ENCODE results near the gene RBP5.

The RBP5 gene, protein sequence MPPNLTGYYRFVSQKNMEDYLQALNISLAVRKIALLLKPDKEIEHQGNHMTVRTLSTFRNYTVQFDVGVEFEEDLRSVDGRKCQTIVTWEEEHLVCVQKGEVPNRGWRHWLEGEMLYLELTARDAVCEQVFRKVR
- 0.15 to 2.4 (median 0.35) reads per million in 4 donors for total RNA-seq

GRCh38 chr12:7128681-7129286 lies at the start of gene RBP5:
TSS of gene RBP5 (minus strand) at chr12:7128889. CDS start at chr12:7128775, 114 bp downstream.
- no peak for DNase-seq

DNA sequence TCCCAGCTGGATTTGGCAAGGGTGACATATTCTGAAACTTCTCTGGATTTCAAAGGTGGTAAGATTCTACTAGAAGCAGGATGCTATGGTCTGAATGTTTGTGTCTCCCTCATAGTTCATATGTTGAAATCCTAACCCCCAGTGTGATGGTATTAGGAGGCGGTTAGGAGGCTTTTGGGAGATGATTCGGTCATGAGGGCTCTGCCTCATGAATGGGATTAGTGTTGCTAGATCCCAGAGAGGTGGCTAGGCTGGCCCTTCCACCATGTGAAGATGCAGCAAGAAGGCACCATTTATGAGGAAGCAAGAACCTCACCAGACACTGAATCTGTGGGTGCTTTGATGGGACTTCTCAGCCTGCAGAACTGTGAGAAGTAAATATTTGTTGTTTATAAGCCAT lies 49.8 kb upstream of the RBP5 start:
- DNase-seq, result no peak

DNA sequence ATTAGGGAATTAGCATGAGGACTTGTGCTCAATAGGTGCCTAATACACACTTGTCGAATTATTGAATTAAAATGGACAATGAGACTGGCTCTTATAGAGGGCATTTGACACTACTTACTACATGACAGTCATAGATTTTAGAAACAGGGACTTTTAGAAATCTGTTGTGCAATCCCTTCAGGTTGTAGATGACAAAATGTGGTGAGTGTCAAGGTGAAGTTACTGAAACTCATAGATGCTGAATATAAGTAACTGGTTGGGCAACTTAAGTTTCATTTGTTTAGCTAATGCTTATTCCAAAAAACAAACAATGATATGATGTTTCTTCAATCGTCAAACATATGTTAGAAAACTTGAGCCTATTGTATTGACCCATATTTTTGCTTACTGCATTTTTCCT lies 47.9 kb upstream of the RBP5 start:
- no peak for DNase-seq

DNA sequence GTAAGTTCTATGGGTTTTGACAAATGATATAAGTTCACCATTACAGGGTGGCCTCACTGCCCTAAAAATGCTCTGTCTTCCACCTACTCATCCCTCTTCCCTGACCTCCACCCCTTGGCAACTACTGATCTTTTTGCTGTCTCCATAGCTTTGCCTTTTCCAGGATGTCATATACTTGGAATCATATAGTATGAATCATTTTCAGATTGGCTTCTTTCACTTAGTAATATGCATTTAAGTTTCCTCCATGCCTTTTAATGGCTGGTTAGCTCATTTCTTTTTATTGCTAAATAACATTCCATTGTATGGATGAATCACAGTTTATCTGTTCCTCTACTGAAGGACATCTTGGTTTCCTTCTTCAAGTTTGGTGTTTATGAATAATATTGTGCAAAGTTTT lies 46.8 kb upstream of the RBP5 start:
- no peak for DNase-seq

GRCh38 chr12:7171854-7172253 lies 43.2 kb upstream of the RBP5 start:
- no peak for DNase-seq

DNA sequence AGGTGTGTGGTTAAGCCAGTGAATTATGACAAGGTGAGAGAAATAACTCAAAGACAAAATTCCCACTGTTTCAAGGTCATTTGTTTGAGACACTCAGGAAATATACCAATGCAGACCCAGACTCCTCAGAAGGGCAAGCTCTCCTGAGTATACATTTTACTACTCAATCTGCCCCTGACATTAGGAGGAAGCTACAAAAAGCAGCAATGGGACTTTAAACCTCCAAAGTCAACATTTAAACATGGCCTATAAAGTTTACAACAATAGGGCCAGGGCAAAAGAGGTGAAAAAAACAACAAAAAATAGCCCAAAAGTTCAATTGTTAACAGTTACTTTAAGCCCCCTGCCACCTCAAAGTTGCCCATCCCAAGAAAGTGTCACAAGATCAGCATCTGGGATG lies 41.3 kb upstream of the RBP5 start:
- no peak for DNase-seq

GRCh38 chr12:7162691-7163114 lies 34.0 kb upstream of the RBP5 start:
- peak in 1 of 5 donors; percentile 6 for DNase-seq

DNA sequence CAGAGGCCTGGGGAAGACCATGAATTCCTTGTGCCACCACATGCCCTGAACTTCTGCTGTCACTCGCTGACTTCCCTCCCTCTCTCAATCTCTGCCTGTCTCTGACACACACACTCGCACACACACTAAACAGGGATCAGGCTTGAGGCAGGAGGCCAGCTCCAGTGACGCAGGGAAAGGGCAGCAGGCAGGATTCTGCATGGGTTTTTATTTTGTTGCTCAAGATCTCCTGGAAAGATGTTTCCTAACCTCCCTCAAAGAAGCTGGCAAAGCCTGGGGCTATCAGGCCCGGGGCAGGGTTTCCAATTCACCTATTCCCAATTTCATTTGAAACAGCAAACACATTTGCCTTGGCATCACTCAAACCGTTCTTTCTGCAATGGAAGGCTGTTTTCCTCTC lies 33.1 kb upstream of the RBP5 start:
- no peak for DNase-seq

DNA sequence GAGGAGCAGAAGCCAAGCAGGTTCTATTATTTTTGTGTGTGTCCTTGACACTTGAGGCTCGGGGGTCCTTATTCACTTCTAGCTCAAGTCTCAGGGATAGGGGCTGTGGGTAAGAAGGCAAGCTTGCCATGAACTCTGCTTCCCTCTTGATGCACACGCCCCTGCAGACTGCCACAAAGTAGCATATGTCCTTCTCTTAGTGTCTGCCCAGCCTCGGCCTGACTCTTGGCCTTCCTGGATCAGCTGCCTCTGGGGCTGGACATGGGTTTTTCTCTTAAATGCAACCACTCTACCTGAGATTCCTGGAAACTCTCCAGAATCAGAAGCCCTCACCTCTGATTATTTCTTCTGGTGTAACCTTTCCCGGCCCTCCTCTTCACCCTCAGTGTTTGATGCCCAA lies 32.6 kb upstream of the RBP5 start:
- DNase-seq, result no peak

GRCh38 chr12:7160183-7160582 lies 31.5 kb upstream of the RBP5 start:
- no peak for DNase-seq

GRCh38 chr12:7158781-7159609 lies 30.3 kb upstream of the RBP5 start:
- no peak for DNase-seq

DNA sequence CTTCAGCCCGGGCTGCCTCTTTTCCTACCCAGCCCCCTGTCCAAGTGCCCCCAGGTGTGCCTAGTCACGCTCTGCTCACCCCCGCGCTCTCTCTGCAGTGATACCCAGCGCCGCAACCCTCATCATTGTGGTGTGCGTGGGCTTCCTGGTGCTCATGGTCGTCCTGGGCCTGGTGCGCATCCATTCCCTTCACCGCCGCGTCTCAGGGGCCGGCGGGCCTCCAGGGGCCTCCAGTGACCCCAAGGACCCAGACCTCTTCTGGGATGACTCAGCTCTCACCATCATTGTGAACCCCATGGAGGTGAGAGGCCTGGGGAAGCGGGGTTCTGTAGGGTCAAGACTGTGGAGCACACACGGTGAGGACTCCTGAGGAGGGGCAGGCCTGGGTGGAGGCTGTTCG lies 28.7 kb upstream of the RBP5 start:
- no peak for DNase-seq

DNA sequence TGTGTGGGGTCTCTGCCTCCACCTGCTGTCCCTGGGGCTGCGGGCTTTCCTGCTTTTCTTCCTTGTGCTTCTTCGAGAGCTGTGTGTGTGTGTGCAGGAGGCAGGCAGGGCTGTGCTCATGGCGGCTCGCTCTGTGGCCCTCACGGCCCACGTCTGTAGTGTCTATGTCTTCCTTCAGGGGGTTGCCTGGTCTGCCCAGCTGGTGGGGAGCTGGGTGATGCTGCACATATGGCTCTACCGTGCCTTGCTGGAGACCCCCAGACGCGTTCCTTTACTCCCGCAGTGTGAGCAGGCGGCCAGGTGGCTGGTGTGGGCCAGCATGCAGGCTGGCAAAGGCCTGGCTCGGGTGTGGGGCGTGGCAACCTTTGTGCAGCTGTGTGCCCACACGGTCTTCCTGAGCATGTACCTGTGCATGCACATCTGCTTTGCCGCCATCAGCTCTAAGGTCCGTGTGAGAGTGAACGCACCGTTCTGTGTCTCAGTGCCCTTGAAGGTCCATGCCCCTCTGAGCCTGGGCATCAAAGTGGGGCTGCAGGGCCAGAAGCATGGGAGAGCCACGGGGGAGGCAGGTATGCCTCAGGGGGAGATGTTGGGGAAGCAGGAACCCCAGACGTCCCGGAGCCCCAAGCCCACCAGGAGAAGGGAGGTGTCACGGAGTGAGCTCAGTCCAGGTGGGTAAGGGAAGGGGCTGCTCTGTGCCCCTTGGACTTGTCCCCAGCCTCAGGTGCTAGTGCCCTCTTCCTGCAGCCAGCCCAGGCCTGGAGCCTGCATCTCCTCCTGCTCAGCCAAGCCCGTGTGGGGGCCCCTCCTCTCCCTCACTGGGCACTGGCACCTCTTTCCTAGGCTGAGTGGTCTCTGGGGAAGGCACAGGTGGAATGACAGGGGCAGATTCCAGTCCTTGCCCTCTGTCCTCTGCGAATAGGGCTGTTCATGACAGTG lies 27.8 kb upstream of the RBP5 start:
- no peak for DNase-seq

GRCh38 chr12:7155471-7156034 lies 26.9 kb upstream of the RBP5 start:
- DNase-seq, result no peak

- DNase-seq, result no peak
These were observed 26.3 kb upstream of the RBP5 start for GRCh38 chr12:7154901-7155470.

DNA sequence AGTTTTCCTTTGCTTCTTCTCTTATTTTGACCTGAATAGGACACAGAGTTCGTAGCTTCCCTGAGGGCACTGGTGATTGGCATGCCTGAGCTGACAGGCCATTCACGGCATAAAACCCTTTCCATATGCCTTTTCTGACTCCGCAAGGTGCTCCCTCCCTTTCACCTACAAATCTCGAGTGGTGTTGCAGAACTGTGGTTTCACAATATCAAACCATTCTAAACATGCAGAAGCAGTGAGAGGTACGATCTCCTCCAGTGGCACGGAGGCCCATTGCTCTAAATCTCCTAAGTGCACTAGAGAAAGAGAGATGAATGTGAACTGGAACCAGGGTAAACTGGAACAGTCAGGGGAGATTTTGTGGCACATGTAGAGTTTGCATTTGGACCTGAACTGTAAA lies 25.4 kb upstream of the RBP5 start:
- no peak for DNase-seq

DNA sequence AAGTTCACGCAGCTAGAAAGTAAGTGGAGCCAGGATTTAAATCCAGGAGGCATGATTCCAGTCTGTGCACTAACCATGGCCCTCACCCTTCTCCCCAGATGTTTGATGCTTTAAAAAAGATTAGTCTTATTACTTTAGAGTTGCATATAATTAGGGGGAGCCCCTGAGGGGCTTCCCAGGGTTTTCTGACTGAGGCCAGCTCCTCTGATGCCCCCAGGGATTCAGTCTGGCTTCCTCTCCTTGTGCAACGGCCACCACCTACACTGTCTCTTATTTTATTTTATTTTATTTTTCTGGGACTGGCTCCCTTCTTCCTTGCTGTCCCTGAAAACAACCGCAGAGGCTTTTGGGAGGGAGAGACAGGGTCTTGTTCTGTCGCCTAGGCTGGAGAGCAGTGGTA lies 24.1 kb upstream of the RBP5 start:
- DNase-seq, result no peak

- DNase-seq, result no peak
These were observed 22.8 kb upstream of the RBP5 start for GRCh38 chr12:7151532-7151931.

- no peak for DNase-seq
These were observed 22.2 kb upstream of the RBP5 start for GRCh38 chr12:7150841-7151240.

- no peak for DNase-seq
These were observed 21.7 kb upstream of the RBP5 start for GRCh38 chr12:7150356-7150755.

- no peak for DNase-seq
These were observed 18.2 kb upstream of the RBP5 start for GRCh38 chr12:7146906-7147305.

DNA sequence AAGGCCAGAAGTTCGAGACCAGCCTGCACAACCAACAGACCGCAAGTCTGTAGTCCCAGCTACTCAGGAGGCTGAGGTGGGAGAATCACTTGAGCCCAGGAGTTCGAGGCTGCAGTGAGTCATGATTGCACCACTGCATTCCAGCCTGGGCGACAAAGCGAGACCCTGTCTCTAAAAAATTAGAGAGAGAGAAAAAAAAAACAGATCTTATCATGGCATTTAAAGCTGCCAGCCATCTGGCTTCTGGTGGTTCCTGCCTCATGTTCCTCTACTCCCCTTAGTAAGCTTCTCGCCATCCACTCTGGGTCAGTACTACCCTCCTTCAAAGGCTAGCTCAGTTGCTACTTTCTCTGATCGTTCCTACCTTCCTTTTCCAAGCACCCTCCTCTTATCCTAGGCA lies 17.5 kb upstream of the RBP5 start:
- DNase-seq, result no peak

Data from T-helper 1 cell (primary cell).